ENCODE data around the gene AKAP5. TPM values are rescaled to one million over a fixed set of nuclear protein-coding genes. Genes with fewer than 3 reads are reported as not detected.
A peak's percentile ranks its signal among the peaks of the same experiment; 100 is the strongest.

Gene AKAP5, protein sequence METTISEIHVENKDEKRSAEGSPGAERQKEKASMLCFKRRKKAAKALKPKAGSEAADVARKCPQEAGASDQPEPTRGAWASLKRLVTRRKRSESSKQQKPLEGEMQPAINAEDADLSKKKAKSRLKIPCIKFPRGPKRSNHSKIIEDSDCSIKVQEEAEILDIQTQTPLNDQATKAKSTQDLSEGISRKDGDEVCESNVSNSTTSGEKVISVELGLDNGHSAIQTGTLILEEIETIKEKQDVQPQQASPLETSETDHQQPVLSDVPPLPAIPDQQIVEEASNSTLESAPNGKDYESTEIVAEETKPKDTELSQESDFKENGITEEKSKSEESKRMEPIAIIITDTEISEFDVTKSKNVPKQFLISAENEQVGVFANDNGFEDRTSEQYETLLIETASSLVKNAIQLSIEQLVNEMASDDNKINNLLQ
- polyA plus RNA-seq (ENCODE audit: insufficient read length) = 9.3 TPM
- long read RNA-seq, donor 1, full-length matches to known transcripts = 10 of 10 reads
- long read RNA-seq, donor 1, partial matches to known transcripts = 0 of 10 reads
- long read RNA-seq, donor 1, other reads (novel, unspliced or antisense) = 0 of 10 reads
- long read RNA-seq, donor 2, full-length matches to known transcripts = 10 of 10 reads
- long read RNA-seq, donor 2, partial matches to known transcripts = 0 of 10 reads
- long read RNA-seq, donor 2, other reads (novel, unspliced or antisense) = 0 of 10 reads
- long read RNA-seq, donor 3, full-length matches to known transcripts = 14 of 14 reads
- long read RNA-seq, donor 3, partial matches to known transcripts = 0 of 14 reads
- long read RNA-seq, donor 3, other reads (novel, unspliced or antisense) = 0 of 14 reads
- long read RNA-seq, donor 4, full-length matches to known transcripts = 2 of 2 reads
- long read RNA-seq, donor 4, partial matches to known transcripts = 0 of 2 reads
- long read RNA-seq, donor 4, other reads (novel, unspliced or antisense) = 0 of 2 reads
- long read RNA-seq, donor 5, full-length matches to known transcripts = 6 of 6 reads
- long read RNA-seq, donor 5, partial matches to known transcripts = 0 of 6 reads
- long read RNA-seq, donor 5, other reads (novel, unspliced or antisense) = 0 of 6 reads
- long read RNA-seq, donor 6, full-length matches to known transcripts = 11 of 11 reads
- long read RNA-seq, donor 6, partial matches to known transcripts = 0 of 11 reads
- long read RNA-seq, donor 6, other reads (novel, unspliced or antisense) = 0 of 11 reads
- long read RNA-seq, donor 7, full-length matches to known transcripts = 8 of 8 reads
- long read RNA-seq, donor 7, partial matches to known transcripts = 0 of 8 reads
- long read RNA-seq, donor 7, other reads (novel, unspliced or antisense) = 0 of 8 reads
- long read RNA-seq, donor 8, full-length matches to known transcripts = 5 of 5 reads
- long read RNA-seq, donor 8, partial matches to known transcripts = 0 of 5 reads
- long read RNA-seq, donor 8, other reads (novel, unspliced or antisense) = 0 of 5 reads

DNA sequence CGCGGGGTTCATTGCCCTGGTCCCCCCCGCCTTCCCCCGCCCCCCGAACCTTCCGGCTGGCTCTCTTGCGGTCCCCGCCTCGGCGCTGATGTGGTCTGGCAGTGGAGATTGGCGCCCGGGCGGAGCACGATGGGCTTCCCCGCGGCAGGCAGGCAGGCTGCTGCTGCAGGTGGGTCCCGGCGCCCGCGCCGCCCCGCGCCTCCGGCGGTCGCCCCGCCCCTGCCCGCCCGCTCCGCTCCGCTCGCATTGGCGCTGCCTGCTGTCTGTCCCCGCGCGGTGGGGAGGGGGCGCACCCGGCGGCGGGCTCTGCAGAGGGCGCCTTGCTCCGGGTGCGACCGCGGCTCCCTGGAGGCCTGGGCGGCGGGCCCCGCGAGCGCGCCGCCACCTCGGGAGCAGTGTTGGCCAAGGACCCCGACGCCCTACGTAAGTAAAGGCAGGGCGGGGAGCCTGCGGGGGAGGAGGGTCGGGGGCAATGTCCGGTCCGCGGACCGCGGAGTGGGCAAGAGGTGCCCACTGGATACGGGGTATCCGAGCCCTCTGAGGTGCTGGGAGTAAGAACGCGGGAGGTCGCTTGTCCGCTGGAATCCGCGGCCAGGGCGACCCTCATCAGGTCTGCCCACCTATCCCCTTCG is at the start of gene AKAP5:
Gene AKAP5, plus strand, starts transcription at position 309 of the 632 bp plus-strand sequence. CDS start 2,896 bp downstream, outside the sequence.
- peak; percentile 68 for DNase-seq

DNA sequence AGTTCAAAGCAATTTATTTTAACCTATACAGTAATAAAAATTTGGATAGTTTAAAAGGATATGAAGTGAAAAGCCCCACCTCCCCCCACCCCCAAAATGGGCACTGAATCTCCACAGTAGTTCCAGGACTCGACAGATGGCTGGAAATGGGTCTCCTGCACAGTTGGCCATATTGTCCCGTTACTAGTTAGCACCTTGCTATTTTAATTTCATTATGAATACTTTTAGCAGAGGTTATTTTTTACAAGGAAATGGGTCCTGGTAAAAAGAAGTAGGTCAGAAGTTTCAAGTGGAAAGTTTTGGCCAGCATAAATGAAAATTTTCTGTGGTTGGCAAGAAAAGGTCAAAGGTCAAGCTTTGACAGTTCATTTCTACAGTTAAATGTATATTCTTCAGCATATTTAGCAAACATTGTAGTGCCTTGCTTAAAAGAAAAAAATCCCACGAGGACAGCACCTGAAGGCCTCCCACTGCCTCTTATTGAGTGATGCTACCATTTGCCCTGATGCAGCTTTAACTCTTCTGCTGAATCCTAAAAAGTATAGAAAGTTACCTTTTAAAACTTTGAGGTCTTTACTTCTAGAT is 48.9 kb upstream of the AKAP5 start:
- no peak for DNase-seq

DNA sequence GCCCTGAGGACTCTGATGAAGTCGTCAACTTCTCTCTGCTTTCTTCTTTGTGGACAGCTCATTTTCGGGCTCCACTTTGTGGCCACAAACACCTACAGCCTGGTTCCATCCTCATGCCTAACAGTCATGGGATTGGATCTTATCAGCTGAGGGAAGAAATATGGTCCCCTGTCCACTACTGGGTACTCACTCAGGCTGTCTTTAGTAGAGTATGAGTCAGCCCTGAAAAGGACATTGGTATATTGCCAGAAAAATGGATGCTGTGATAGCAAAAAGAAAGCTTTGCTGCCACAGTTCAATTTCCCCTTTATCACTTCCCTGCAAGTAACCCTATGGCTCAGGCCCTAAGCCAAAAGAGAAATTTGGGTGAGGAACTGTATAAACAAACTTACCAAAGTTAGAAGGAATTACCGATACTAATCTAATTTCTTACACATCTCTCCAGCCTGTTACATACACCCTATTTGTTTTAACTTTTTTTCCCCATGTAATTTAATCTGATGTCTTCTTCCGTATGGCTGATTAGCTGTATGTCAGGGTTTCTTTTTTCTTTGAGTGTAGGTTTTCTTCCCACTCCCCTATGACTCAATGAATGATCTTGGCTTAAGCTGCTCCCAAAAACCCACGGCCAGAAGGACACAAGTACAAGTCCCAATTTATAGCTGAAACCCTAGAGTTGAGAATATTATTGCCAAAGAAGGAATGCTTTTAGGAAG is 48.1 kb upstream of the AKAP5 start:
- no peak for DNase-seq

DNA sequence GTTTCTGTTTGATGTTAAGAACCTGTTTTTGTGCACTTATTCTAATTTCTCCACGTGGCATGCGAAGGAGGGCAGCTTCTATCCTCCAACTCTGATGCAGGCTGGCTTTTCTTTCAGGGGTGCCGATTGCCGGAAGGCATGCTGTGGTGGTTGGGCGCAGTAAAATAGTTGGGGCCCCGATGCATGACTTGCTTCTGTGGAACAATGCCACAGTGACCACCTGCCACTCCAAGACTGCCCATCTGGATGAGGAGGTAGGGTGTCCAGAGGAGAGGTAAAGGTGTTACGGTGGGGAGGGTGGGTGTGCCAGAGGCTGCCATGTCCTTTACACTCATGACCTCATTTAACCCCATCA is 47.6 kb upstream of the AKAP5 start:
- no peak for DNase-seq

DNA sequence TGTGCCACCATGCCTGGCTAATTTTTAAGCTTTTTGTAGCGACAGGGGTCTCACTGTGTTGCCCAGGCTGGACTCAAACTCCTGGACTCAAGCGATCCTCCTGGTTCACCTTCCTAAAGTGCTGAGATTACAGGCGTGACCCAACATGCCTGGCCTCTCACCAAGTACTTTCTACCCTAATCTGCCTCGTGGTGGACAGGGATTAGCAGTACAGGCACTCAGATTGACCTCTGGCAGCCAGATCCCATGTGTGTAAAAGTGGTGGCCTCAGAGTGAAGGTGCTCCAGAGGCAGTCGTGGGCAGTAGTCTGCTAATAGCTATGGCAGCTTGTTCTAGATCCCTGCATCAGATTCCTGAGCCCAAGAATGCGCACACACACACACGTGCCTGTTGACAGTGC is 46.3 kb upstream of the AKAP5 start:
- DNase-seq = no peak

DNA sequence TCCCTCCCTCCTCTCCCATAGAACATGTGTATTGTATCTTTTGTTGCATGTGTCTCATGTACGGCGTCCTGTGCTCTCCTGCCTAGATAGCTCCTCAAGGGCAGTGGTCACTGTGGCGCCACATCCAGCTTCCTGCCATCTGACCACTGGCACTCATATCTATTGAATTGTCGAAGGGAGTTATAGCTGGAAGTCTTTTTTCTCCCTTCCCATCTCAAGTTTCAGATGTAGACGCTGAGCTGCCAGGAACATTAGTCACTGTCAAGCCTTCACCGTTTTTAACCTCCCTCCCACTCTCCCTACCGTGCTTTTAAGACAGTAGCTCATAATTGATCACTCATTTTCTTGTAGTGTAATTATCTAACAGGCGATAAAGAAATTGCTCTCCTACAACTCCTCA is 44.1 kb upstream of the AKAP5 start:
- DNase-seq = no peak

DNA sequence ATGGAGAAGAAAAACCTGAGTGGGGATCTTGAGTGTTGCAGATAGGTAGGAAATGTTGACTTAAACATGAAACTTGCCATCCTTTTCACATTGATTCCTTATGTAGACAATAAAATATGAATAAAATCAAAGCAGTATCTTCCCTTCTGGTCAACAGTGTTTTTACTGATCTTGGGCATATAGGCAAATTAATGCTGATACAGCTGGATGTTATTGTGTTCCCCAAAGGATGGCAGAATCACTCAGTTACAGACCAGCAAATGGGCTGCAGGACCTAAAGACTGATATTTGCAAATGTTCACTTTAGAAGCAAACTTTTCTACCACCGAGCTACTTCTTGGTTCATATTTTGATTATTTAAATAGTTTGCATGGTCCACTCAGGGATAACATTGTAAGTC is 43.3 kb upstream of the AKAP5 start:
- no peak for DNase-seq

DNA sequence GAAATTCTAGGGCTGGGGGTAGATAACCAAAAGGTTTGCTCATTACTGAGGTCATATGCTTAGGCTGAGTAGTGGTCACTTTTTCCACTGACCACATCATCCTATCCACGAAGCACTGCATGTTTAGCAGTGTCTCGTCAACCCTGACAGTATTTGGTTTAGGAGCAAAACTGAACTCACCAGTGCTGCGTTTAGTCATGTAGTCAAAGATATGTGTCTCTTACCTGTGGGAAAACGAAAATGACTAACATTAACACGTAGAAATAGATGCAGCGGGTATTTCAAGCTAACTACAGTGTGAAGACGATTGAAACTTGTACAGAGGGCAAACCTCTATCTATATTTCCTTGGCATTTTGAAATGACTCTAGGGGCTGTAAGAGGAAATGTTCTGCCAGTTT is 42.5 kb upstream of the AKAP5 start:
- DNase-seq = no peak

DNA sequence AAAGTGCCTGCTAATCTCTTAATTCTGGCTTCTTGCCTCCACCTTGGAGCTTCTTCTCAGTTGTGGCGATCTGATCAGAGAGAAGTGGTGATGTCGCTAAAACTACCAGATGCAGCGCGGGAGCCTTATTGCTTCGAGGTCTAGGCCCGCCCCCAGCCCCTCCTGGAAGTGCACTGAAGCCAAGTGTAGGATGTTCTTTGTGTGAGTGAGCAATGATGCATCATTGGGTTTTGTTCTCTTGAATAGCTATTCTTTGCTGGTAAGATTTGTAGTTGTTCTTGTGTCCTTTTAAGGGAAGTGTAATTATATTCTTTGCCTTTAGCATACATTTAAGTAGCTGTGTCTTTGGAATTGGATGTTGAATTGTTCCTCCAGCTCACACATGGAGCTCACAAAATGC is 41.3 kb upstream of the AKAP5 start:
- no peak for DNase-seq

DNA sequence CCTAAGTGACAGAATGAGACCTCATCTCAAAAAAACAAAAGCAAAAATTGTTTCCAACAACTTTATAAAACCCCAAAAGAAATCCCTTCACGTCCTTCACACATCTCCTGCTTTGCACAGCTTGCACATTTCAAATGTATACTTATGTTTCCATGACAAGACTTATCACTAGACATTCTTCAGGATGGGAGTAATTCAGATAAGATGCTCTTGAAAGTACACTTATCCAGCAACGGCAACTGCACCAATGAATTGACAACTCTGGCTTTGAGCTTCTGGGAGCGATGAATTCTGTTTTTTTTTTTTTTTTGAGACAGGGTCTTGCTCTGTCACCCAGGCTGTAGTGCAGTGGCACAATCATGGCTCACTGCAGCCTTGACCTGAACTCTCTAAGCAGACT is 30.8 kb upstream of the AKAP5 start:
- DNase-seq = no peak

DNA sequence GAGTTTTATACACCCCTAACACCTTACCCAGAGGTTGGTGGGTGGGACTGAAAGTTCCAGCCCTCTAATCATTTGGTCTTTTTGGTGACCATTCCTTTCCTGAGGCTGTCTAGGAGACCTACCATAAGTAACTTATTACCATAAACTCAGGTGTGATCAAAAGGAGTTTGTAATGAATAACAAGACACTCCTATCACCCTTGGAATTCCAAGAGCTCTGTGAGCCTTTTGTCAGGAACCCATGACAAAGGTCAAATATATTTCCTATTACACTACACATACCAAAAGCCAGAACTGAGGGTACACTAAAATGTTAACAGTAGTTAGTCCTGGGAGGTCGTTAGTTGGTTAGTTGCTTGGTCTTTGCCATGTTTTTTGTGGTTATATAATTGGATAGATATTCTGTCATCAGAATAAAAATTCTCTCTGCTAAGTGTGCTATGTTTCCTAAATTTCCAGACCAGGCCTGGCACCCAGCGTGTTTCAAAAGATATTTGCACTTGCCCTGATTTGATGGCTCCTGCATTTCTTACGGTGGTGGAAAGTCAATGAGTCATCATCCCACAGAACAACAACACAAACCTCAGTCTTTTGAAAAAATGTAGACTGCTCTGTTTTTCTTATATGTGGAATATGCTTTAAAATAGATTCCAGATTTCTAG is 27.0 kb upstream of the AKAP5 start:
- DNase-seq = no peak

DNA sequence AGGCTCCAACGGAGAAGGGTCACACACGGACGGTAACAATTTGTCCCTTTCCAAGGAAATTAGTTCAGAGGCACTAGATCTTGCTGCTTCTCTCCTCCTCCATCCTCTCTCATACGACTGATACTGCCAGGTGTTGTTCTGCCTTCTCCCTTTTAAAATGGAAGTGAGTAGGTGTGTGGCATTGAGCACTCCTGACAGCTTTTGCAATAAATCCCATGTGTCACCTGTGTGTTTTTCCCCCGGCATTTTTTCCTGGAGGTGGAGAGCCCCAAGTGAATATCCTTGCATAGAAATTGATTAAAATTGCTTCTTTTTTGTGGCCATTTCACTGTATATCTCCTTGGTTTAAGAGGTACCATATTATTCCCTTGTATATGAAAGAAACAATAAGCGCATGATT is 26.2 kb upstream of the AKAP5 start:
- no peak for DNase-seq

DNA sequence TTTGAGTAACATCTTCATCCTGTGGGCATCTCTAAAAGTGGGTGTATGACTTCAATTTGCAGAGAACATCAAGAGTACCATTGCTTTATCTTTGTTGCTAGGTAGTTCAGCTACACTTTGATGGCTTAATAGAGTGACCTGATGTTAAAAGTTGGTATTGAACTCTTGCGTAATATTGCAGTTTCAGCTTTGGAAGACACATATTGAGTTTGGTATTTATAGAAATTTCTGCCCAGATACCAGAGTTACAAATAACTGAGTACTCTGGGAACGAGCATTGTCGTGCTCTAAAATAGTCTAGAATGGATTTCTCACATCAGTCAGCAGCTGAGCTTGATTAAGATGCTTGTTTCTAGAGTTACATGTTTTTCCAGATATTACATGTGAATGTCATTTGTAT is 24.8 kb upstream of the AKAP5 start:
- DNase-seq = no peak

DNA sequence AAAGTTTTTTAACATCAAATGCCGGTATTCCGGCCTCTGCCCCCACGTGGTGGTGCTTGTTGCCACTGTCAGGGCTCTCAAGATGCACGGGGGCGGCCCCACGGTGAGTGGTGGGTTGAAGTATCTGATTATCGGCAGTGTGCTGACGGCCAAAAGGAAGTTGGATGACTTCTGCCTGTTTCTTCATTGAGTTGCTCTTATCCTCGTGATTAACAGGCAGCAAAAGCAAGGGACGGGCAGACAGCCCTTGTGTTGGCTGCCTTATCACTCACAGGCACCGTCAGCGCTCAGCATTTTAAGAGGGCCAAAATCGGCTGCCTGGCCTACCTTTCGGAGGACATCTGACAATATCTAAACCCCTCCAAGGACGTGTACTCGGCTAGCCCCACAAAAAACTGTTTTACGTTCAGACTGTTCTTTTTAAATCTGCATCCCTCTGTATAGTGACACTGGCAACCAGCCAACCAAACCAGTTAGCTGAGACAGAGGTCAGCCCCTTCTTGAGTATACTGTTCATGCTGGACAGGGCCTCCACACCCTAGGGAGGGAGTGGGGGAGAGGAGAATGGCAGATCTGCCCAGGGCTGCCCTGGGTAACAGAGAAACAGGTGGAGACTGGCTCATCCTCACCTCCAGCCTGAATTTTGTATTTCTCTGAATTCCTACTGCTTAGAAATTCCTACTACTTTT is 22.9 kb upstream of the AKAP5 start:
- DNase-seq = no peak

DNA sequence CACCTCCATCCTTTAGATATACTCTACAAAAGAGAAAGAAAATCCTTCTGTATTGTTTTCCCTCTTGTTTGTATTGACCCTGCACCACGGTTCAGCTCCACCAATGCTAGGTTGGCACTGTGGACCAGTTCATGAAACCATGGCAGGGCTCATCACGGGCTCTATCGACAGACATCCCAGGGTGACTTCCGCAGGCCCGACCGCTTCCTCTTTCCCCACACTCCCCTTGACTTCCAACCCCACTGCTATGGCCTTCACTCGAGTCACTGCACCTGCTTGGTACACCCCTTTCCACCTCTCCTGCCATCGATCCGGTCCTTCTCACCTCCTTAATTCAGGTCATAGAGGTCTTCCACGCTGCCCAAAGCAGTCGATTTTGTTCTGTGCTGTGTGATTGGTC is 21.2 kb upstream of the AKAP5 start:
- DNase-seq = no peak

DNA sequence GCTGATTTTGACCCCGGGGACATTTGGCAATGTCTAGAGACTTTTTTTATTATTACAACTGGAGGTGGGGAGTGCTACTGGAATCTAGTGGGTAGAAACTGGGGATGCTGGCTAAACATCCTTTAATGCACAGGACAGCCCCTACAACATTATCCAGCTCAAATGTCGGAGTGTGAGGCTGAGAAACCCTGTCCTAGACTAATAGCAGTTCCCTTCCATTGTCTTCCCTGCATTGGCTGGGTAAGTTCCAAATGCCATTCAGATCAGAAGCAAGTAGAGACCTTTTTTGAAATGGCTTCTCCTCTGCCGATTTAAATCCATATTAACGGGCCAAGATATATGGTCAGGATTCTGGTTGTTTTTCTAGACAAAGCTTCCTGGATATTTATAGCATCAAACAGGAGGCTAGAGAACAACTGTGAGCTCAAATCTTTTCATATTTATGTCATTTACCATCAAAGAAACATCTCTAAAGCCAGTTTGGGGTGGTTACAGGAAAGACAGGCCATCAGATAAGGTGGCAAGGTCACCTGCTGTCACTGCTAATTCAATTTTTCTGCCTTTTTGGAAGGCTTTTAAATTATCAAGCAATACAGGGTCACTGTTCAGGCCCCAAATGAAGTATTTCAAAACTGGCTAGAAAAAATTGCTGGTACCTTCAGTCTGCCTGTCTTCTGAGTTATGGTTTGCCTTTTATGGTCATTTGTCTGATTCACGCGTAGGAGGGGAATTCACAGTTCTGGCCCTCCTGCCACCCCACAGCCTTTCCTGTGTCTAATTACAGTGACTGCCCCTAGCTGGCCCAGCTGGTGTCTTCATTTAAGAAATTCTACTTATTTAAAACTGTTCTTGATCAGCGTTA is 20.1 kb upstream of the AKAP5 start:
- peak; percentile 67 for DNase-seq

DNA sequence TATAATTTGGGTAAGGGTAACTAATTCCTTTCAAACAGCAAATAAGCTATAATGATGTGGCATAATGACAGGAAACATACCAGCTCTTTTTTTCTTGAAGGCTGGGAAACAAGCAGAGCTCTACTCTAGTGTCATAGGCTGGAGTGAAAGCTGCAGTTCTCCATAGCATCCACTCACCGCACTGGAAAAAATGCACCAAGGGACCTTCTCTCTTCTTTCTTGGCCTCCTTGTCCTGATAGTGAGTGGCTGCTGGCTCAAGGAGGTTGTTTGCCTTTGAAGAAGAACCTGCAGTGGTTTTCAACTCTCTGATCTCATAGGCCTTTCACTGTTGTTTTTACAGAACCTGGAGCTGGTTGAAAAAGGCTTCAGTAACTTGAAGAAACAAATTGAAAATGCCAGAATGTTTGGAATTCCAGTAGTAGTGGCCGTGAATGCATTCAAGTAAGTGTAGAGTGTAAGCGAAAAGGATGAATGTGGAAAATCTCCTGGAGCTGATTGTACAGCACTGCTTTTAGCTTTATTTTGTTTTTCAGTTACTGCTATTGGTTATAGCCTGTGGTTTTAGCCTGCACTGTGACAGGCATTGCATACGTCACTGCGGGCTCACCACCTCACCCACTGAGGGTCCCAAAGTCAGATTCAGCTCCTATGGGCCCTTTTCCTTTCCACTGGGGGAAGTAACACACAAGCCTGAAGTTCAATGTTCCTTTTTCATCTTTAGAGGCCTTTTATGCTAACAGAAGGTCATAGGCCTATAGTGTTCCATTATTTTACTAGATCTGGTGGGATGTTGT is 17.2 kb upstream of the AKAP5 start:
- no peak for DNase-seq

All from left kidney (tissue), 8 donors.